IPS DF 4.7 (cell line): ENCODE data around the gene PRPSAP2.
"Not testable (repeated sequence)": the region's sequence is repeated elsewhere in the genome, so short reads cannot be mapped to it uniquely, and the experiment has no call there.

Experiments
- DNase-seq: peaks from one replicate; pipeline ENCODE4 v3.0.0-alpha.2; 2013; ENCODE audit warnings: low spot score; ENCODE audit errors: extremely low read depth

The PRPSAP2 gene

GRCh38 chr17:18938692-18939023, 80.7 kb downstream of the PRPSAP2 start:
- no peak for DNase-seq

GRCh38 chr17:18944646-18945045, 86.7 kb downstream of the PRPSAP2 start:
- no peak for DNase-seq

- DNase-seq, result no peak
These were observed 88.6 kb downstream of the PRPSAP2 start for GRCh38 chr17:18946536-18946935.

- no peak for DNase-seq
These were observed 89.9 kb downstream of the PRPSAP2 start for GRCh38 chr17:18947866-18948265.

GRCh38 chr17:18948476-18949006, 90.6 kb downstream of the PRPSAP2 start:
- DNase-seq, result no peak

- DNase-seq, result no peak
These were observed 91.6 kb downstream of the PRPSAP2 start for GRCh38 chr17:18949566-18949965.

GRCh38 chr17:18950346-18950745, 92.4 kb downstream of the PRPSAP2 start:
- DNase-seq, result no peak

- DNase-seq, result no peak
These were observed 93.3 kb downstream of the PRPSAP2 start for GRCh38 chr17:18950944-18951905.

- DNase-seq, result no peak
These were observed 94.3 kb downstream of the PRPSAP2 start, which contains the start of gene SLC5A10 for GRCh38 chr17:18951941-18952842. Gene SLC5A10 (plus strand): TSS chr17:18952165. CDS start chr17:18952206, 41 bp downstream.

GRCh38 chr17:18953231-18953728, 95.3 kb downstream of the PRPSAP2 start:
- DNase-seq, result no peak

- DNase-seq, result no peak
These were observed 96.4 kb downstream of the PRPSAP2 start for GRCh38 chr17:18954321-18954720.

GRCh38 chr17:18955009-18955408, 97.1 kb downstream of the PRPSAP2 start:
- DNase-seq, result no peak

- DNase-seq, result not testable (repeated sequence)
These were observed 98.1 kb downstream of the PRPSAP2 start for GRCh38 chr17:18956021-18956420.

- DNase-seq, result no peak
These were observed 98.7 kb downstream of the PRPSAP2 start for GRCh38 chr17:18956581-18956980.

- no peak for DNase-seq
These were observed 99.9 kb downstream of the PRPSAP2 start for GRCh38 chr17:18957831-18958230.

GRCh38 chr17:18958611-18959010, 100.7 kb downstream of the PRPSAP2 start:
- DNase-seq, result no peak

GRCh38 chr17:18959071-18959844, 101.3 kb downstream of the PRPSAP2 start:
- DNase-seq, result no peak

GRCh38 chr17:18959845-18960240, 101.9 kb downstream of the PRPSAP2 start:
- no peak for DNase-seq

GRCh38 chr17:18960241-18960665, 102.3 kb downstream of the PRPSAP2 start:
- no peak for DNase-seq

GRCh38 chr17:18960803-18961511, 103.0 kb downstream of the PRPSAP2 start:
- peak; percentile 25 for DNase-seq
